ENCODE measurements around the gene ZFP30.

DNA sequence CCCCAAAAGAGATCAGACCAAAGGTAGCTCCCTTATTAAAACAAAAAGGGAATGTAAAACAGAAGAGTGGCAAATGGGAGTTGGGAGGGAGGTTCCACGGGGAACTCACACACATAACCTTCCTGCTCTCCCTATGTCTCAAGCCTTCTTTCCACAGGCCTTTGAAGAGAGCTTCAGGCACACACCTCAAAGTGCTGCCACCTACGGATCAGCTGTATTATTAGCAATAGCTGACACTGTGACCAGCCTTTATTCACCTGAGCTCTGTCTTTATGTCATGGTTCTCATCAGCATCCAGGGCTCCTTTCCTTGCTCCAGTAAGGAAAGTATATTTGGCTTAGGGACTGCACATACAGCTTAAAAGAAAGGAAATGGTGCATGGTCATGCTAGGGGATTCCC lies 71.9 kb downstream of the ZFP30 start:
- no peak for TF ChIP-seq POLR2A (IDR thresholded peaks at IDR 0.05)
- TF ChIP-seq, protein P1, sequence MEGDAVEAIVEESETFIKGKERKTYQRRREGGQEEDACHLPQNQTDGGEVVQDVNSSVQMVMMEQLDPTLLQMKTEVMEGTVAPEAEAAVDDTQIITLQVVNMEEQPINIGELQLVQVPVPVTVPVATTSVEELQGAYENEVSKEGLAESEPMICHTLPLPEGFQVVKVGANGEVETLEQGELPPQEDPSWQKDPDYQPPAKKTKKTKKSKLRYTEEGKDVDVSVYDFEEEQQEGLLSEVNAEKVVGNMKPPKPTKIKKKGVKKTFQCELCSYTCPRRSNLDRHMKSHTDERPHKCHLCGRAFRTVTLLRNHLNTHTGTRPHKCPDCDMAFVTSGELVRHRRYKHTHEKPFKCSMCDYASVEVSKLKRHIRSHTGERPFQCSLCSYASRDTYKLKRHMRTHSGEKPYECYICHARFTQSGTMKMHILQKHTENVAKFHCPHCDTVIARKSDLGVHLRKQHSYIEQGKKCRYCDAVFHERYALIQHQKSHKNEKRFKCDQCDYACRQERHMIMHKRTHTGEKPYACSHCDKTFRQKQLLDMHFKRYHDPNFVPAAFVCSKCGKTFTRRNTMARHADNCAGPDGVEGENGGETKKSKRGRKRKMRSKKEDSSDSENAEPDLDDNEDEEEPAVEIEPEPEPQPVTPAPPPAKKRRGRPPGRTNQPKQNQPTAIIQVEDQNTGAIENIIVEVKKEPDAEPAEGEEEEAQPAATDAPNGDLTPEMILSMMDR (IDR thresholded peaks at IDR 0.05), result no peak
